ENCODE results near the gene PTGIS. TPM values are rescaled to one million over a fixed set of nuclear protein-coding genes. Genes with fewer than 3 reads are reported as not detected.

PTGIS gene
- total RNA-seq, 1 donor, result 89.8 TPM

GRCh38 chr20:49513009-49513408, 54.9 kb downstream of the PTGIS start:
- H3K4me2 ChIP-seq (ENCODE audit: insufficient read depth, low read length), result no peak overlapping the region
- H3K79me2 ChIP-seq (ENCODE audit: insufficient read depth, low read length), result no peaks in the 10 kb centered on the region
- H3K9me3 ChIP-seq (ENCODE audit: low read depth, low read length), result no peaks in the 10 kb centered on the region
- H3K4me1 ChIP-seq (ENCODE audit: insufficient read depth, low read length), result peaks cover 17% of the 10 kb centered on the region
- no peak for TF ChIP-seq CTCF (IDR thresholded peaks at IDR 0.05; ENCODE audit: extremely low read depth, low read depth, low read length)
- DNase-seq (ENCODE audit: insufficient read length, low spot score, missing footprints), result no peak
- H3K27ac ChIP-seq (ENCODE audit: low read depth, low read length), result no peak overlapping the region
- H2AFZ ChIP-seq (ENCODE audit: low read length), result no peak overlapping the region
- peaks cover 34% of the 10 kb centered on the region for H3K27me3 ChIP-seq (ENCODE audit: insufficient read depth, low read length)
- H3K4me3 ChIP-seq (ENCODE audit: insufficient read depth, low read length), result no peak overlapping the region
- peaks cover 2% of the 10 kb centered on the region for H4K20me1 ChIP-seq (ENCODE audit: insufficient read depth, low read length)
- H3K36me3 ChIP-seq (ENCODE audit: insufficient read depth, low read length), result no peaks in the 10 kb centered on the region

- H3K4me1 ChIP-seq (ENCODE audit: insufficient read depth, low read length), result peaks cover 17% of the 10 kb centered on the region
- no peak for DNase-seq (ENCODE audit: insufficient read length, low spot score, missing footprints)
- H3K79me2 ChIP-seq (ENCODE audit: insufficient read depth, low read length), result no peaks in the 10 kb centered on the region
- H3K4me3 ChIP-seq (ENCODE audit: insufficient read depth, low read length), result no peak overlapping the region
- TF ChIP-seq CTCF (IDR thresholded peaks at IDR 0.05; ENCODE audit: extremely low read depth, low read depth, low read length), result no peak
- H2AFZ ChIP-seq (ENCODE audit: low read length), result no peak overlapping the region
- H4K20me1 ChIP-seq (ENCODE audit: insufficient read depth, low read length), result no peaks in the 10 kb centered on the region
- H3K36me3 ChIP-seq (ENCODE audit: insufficient read depth, low read length), result no peaks in the 10 kb centered on the region
- H3K27ac ChIP-seq (ENCODE audit: low read depth, low read length), result no peak overlapping the region
- H3K9me3 ChIP-seq (ENCODE audit: low read depth, low read length), result no peaks in the 10 kb centered on the region
- no peak overlapping the region for H3K4me2 ChIP-seq (ENCODE audit: insufficient read depth, low read length)
- H3K27me3 ChIP-seq (ENCODE audit: insufficient read depth, low read length), result peaks cover 45% of the 10 kb centered on the region
Observed at GRCh38 chr20:49511788-49512525, 56.0 kb downstream of the PTGIS start.

GRCh38 chr20:49510562-49511122, 57.3 kb downstream of the PTGIS start:
- Histone ChIP-seq H3K79me2 (ENCODE audit: insufficient read depth, low read length) (no peaks in the 10 kb centered on the region), H3K4me1 (ENCODE audit: insufficient read depth, low read length) (peaks cover 17% of the 10 kb centered on the region), H3K4me2 (ENCODE audit: insufficient read depth, low read length) (peak overlapping the region; percentile 60), H3K9me3 (ENCODE audit: low read depth, low read length) (no peaks in the 10 kb centered on the region), H3K27me3 (ENCODE audit: insufficient read depth, low read length) (peaks cover 39% of the 10 kb centered on the region), H2AFZ (ENCODE audit: low read length) (no peak overlapping the region), H3K27ac (ENCODE audit: low read depth, low read length) (peak overlapping the region; percentile 40), H3K4me3 (ENCODE audit: insufficient read depth, low read length) (no peak overlapping the region), H4K20me1 (ENCODE audit: insufficient read depth, low read length) (no peaks in the 10 kb centered on the region), H3K36me3 (ENCODE audit: insufficient read depth, low read length) (no peaks in the 10 kb centered on the region)
- peak; percentile 92 for DNase-seq (ENCODE audit: insufficient read length, low spot score, missing footprints)
- no peak for TF ChIP-seq CTCF (IDR thresholded peaks at IDR 0.05; ENCODE audit: extremely low read depth, low read depth, low read length)

GRCh38 chr20:49508435-49509199, 59.3 kb downstream of the PTGIS start:
- Histone ChIP-seq H3K27ac (ENCODE audit: low read depth, low read length) (no peak overlapping the region), H3K27me3 (ENCODE audit: insufficient read depth, low read length) (peaks cover 33% of the 10 kb centered on the region), H3K4me1 (ENCODE audit: insufficient read depth, low read length) (peaks cover 17% of the 10 kb centered on the region), H4K20me1 (ENCODE audit: insufficient read depth, low read length) (no peaks in the 10 kb centered on the region), H3K4me2 (ENCODE audit: insufficient read depth, low read length) (no peak overlapping the region), H2AFZ (ENCODE audit: low read length) (no peak overlapping the region), H3K79me2 (ENCODE audit: insufficient read depth, low read length) (no peaks in the 10 kb centered on the region), H3K36me3 (ENCODE audit: insufficient read depth, low read length) (no peaks in the 10 kb centered on the region), H3K9me3 (ENCODE audit: low read depth, low read length) (no peaks in the 10 kb centered on the region), H3K4me3 (ENCODE audit: insufficient read depth, low read length) (no peak overlapping the region)
- TF ChIP-seq CTCF (IDR thresholded peaks at IDR 0.05; ENCODE audit: extremely low read depth, low read depth, low read length), result peak; percentile 71
- peak; percentile 93 for DNase-seq (ENCODE audit: insufficient read length, low spot score, missing footprints)
